Mucosa of stomach (tissue), 1 donor: Measurements from ENCODE around the gene ALG2.

Experiments
- H3K27me3 ChIP-seq: one replicate; pipeline ENCODE4 v1.7.0; 2013; ENCODE audit warnings: mild to moderate bottlenecking, low read length; ENCODE audit not compliant: control insufficient read depth, insufficient read depth
- H3K36me3 ChIP-seq: one replicate; pipeline ENCODE4 v1.7.0; 2013; ENCODE audit warnings: low read length; ENCODE audit not compliant: control insufficient read depth, insufficient read depth
- H3K4me1 ChIP-seq: one replicate; pipeline ENCODE4 v1.7.0; 2013; ENCODE audit warnings: mild to moderate bottlenecking, low read length; ENCODE audit not compliant: control insufficient read depth, insufficient read depth
- H3K4me3 ChIP-seq: one replicate; pipeline ENCODE4 v1.7.0; 2013; ENCODE audit warnings: low read length
- H3K9ac ChIP-seq: one replicate; pipeline ENCODE4 v1.7.0; 2013; ENCODE audit warnings: mild to moderate bottlenecking, low read length, moderate library complexity
- H3K9me3 ChIP-seq: one replicate; pipeline ENCODE4 v1.7.0; 2013; ENCODE audit warnings: mild to moderate bottlenecking, low read length, moderate library complexity; ENCODE audit not compliant: control insufficient read depth
- donor health status: Pancreatic carcinoma.

ALG2 gene

GRCh38 chr9:99187311-99187710 lies 34.4 kb downstream of the ALG2 start:
- Histone ChIP-seq H3K36me3 (no peaks in the 10 kb centered on the region), H3K4me1 (peaks cover 9% of the 10 kb centered on the region), H3K4me3 (no peak overlapping the region), H3K27me3 (peaks cover 11% of the 10 kb centered on the region), H3K9me3 (no peaks in the 10 kb centered on the region), H3K9ac (no peak overlapping the region)

- Histone ChIP-seq H3K4me3 (no peak overlapping the region), H3K4me1 (peaks cover 9% of the 10 kb centered on the region), H3K9ac (no peak overlapping the region)
Measured at GRCh38 chr9:99185934-99186333, 35.8 kb downstream of the ALG2 start.

GRCh38 chr9:99185348-99185632 lies 36.5 kb downstream of the ALG2 start:
- no peak overlapping the region for H3K4me3 ChIP-seq
- peaks cover 2% of the 10 kb centered on the region for H3K27me3 ChIP-seq
- no peaks in the 10 kb centered on the region for H3K36me3 ChIP-seq
- peaks cover 9% of the 10 kb centered on the region for H3K4me1 ChIP-seq
- H3K9ac ChIP-seq, result no peak overlapping the region
- no peaks in the 10 kb centered on the region for H3K9me3 ChIP-seq

More at GRCh38 chr9:99185934-99186333, 35.8 kb downstream of the ALG2 start:
- Histone ChIP-seq H3K36me3 (no peaks in the 10 kb centered on the region), H3K9me3 (no peaks in the 10 kb centered on the region), H3K27me3 (peaks cover 6% of the 10 kb centered on the region)

- Histone ChIP-seq H3K9ac (peak overlapping the region; percentile 58), H3K27me3 (no peaks in the 10 kb centered on the region), H3K36me3 (no peaks in the 10 kb centered on the region), H3K4me1 (peaks cover 9% of the 10 kb centered on the region), H3K9me3 (no peaks in the 10 kb centered on the region), H3K4me3 (peak overlapping the region; percentile 3)
Measured at GRCh38 chr9:99184475-99185347, 37.0 kb downstream of the ALG2 start.

GRCh38 chr9:99184110-99184474 lies 37.6 kb downstream of the ALG2 start:
- no peak overlapping the region for H3K4me3 ChIP-seq
- H3K27me3 ChIP-seq, result no peaks in the 10 kb centered on the region
- H3K4me1 ChIP-seq, result peaks cover 9% of the 10 kb centered on the region
- H3K9ac ChIP-seq, result no peak overlapping the region
- H3K36me3 ChIP-seq, result no peaks in the 10 kb centered on the region
- H3K9me3 ChIP-seq, result no peaks in the 10 kb centered on the region

GRCh38 chr9:99183616-99184015 lies 38.1 kb downstream of the ALG2 start:
- Histone ChIP-seq H3K4me3 (no peak overlapping the region), H3K9me3 (no peaks in the 10 kb centered on the region), H3K4me1 (peaks cover 9% of the 10 kb centered on the region), H3K27me3 (no peaks in the 10 kb centered on the region), H3K36me3 (no peaks in the 10 kb centered on the region), H3K9ac (no peak overlapping the region)

GRCh38 chr9:99182356-99182755 lies 39.4 kb downstream of the ALG2 start:
- H3K9me3 ChIP-seq, result no peaks in the 10 kb centered on the region
- no peaks in the 10 kb centered on the region for H3K36me3 ChIP-seq
- no peaks in the 10 kb centered on the region for H3K27me3 ChIP-seq
- H3K4me1 ChIP-seq, result peaks cover 9% of the 10 kb centered on the region
- no peak overlapping the region for H3K4me3 ChIP-seq
- no peak overlapping the region for H3K9ac ChIP-seq

- H3K4me3 ChIP-seq, result no peak overlapping the region
- no peaks in the 10 kb centered on the region for H3K27me3 ChIP-seq
- H3K9ac ChIP-seq, result no peak overlapping the region
- no peaks in the 10 kb centered on the region for H3K9me3 ChIP-seq
- peaks cover 9% of the 10 kb centered on the region for H3K4me1 ChIP-seq
- no peaks in the 10 kb centered on the region for H3K36me3 ChIP-seq
Measured at GRCh38 chr9:99181621-99182020, 40.1 kb downstream of the ALG2 start.

- Histone ChIP-seq H3K27me3 (no peaks in the 10 kb centered on the region), H3K9ac (no peak overlapping the region), H3K9me3 (no peaks in the 10 kb centered on the region), H3K4me3 (no peak overlapping the region), H3K36me3 (no peaks in the 10 kb centered on the region), H3K4me1 (peaks cover 9% of the 10 kb centered on the region)
Measured at GRCh38 chr9:99181206-99181605, 40.5 kb downstream of the ALG2 start.

- Histone ChIP-seq H3K9me3 (no peaks in the 10 kb centered on the region), H3K36me3 (no peaks in the 10 kb centered on the region), H3K9ac (no peak overlapping the region), H3K27me3 (no peaks in the 10 kb centered on the region), H3K4me1 (peaks cover 9% of the 10 kb centered on the region), H3K4me3 (no peak overlapping the region)
Measured at GRCh38 chr9:99180662-99181061, 41.1 kb downstream of the ALG2 start.

- peaks cover 9% of the 10 kb centered on the region for H3K4me1 ChIP-seq
- no peaks in the 10 kb centered on the region for H3K27me3 ChIP-seq
- no peaks in the 10 kb centered on the region for H3K36me3 ChIP-seq
- H3K9ac ChIP-seq, result no peak overlapping the region
- no peak overlapping the region for H3K4me3 ChIP-seq
- H3K9me3 ChIP-seq, result no peaks in the 10 kb centered on the region
Measured at GRCh38 chr9:99180199-99180598, 41.5 kb downstream of the ALG2 start.

GRCh38 chr9:99178912-99179872 lies 42.5 kb downstream of the ALG2 start:
- Histone ChIP-seq H3K9ac (no peak overlapping the region), H3K4me1 (no peaks in the 10 kb centered on the region), H3K4me3 (no peak overlapping the region), H3K36me3 (no peaks in the 10 kb centered on the region), H3K9me3 (no peaks in the 10 kb centered on the region), H3K27me3 (no peaks in the 10 kb centered on the region)
